ENCODE results near the gene PGC.

DNA sequence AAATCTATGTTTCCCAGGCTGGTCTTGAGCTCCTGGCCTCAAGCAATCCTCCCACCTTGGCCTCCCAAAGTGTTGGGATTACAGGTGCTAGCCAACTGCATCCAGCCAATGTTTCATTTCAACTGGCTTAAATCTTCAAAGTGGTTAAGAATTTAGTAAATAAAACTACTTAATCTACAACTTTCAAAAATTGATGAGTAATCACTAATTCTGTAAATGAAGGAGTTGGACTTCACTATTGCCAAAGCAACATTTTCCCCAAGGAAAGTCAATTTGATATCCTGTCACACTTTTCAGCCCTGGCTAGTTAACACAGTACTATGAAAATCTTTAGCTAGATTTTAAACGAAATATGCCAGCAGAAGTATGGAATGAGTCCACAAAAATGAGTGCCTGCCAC lies 44.1 kb upstream of the PGC start:
- no peak for TF ChIP-seq GATA2 (IDR thresholded peaks at IDR 0.05; ENCODE audit: low read depth, low read length)
- TF ChIP-seq GATA3 (IDR thresholded peaks at IDR 0.05; ENCODE audit: low read depth, low read length), result no peak

Measured in SH-SY5Y (cell line).